Astrocyte of the hippocampus (primary cell): ENCODE results near the gene WDR46.

Experiments used
- DNase-seq: peaks from one replicate; pipeline ENCODE4 v3.0.0; 2011; ENCODE audit warnings: low read depth, low spot score

The WDR46 gene, protein sequence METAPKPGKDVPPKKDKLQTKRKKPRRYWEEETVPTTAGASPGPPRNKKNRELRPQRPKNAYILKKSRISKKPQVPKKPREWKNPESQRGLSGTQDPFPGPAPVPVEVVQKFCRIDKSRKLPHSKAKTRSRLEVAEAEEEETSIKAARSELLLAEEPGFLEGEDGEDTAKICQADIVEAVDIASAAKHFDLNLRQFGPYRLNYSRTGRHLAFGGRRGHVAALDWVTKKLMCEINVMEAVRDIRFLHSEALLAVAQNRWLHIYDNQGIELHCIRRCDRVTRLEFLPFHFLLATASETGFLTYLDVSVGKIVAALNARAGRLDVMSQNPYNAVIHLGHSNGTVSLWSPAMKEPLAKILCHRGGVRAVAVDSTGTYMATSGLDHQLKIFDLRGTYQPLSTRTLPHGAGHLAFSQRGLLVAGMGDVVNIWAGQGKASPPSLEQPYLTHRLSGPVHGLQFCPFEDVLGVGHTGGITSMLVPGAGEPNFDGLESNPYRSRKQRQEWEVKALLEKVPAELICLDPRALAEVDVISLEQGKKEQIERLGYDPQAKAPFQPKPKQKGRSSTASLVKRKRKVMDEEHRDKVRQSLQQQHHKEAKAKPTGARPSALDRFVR

DNA sequence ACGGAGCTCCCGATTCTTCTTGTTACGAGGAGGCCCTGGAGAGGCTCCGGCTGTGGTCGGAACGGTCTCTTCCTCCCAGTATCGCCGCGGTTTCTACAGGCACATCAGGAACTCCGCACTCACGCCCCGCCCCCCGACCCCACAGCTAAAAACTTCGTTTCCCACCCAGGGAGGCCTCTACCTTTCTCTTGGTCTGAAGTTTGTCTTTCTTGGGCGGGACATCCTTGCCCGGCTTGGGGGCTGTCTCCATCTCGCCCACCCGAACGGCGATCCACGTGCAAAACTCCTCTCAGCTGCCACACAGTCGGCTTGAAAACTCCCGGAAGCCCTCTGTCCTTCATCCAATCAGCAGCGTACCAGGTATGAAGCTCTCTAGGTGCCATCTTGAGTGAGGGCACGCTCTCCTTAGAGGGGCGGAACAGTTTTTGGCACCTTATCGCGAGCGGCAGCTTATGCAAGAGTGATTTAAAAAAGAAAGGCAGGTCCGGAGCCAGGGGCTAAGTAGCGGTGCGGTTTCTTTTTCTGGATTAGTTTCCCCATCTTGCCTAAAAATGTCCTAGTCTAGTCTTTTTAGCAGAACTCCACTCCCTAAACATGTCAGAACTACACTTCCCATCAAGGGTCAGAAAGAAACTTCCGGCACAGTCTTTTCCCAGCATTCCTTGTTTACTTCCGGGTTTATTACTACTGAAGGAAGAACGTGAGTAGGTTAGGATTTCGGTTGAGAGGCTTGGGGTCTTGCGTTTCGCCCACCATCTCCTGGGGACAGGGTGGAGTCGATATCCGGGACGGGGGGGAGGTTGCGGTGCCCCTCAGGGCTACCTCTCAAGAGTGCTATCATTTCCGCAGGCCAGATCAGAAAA lies at the start of gene WDR46, which contains the start of gene PFDN6:
Gene WDR46 (minus strand): TSS at position 319 of the 863 bp plus-strand sequence. CDS start 69 bp downstream, at position 250.
Gene PFDN6 (plus strand): TSS at position 681 of the 863 bp plus-strand sequence. CDS start 256 bp downstream, outside the sequence.
- DNase-seq: peak; percentile 92

DNA sequence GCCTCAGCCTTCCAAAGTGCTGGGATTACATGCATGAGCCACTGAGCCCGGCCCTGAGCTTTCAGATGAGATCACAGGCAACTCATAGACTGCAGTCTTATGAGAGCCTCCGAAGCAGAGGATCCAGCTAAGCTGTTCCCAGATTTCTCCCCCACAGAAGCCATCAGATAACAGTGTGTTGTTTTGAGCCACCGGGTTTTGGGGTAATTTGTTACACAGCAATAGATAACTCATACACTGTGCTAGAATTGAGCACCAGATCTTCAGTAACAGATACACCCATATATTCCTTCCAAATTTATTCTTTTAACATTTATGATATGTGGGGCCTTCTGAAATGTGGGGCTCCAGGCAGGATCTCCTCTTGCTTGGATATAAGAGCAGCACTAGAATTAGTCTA lies 47.5 kb upstream of the WDR46 start:
- DNase-seq: no peak

DNA sequence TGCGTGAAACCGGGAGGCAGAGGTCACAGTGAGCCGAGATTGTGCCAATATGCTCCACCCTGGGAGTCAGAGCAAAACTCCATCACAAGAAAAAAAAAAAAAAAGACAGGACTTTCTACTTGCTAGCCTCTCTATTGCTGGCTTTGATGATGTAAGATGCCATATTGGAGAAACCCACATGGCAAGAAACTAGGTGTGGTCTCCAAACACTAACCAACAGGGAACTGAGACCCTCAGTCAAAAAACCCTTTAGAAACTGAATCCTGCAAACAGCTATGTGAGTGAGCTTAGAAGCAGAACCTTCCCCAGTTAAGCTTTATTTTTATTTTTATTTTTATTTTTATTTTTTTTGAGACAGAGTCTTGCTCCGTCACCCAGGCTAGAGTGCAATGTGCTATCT lies 46.9 kb upstream of the WDR46 start:
- DNase-seq: no peak

DNA sequence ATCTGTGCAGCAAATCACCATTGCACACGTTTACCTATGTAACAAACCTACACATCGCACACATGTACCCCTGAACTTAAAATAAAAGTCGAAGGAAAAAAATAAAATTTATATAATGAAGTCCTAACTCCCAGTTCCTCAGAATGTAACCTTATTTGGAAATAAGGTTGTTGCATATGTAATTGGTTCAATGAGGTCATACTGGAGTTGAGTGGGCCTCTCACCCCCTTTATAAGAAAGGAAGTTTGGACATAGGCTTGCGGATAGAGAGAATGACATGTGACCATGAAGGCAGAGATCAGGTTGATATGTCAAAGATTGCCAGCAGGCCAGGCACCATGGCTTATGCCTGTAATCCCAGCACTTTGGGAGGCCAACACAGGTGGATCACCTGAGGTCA lies 44.6 kb upstream of the WDR46 start:
- DNase-seq: no peak

DNA sequence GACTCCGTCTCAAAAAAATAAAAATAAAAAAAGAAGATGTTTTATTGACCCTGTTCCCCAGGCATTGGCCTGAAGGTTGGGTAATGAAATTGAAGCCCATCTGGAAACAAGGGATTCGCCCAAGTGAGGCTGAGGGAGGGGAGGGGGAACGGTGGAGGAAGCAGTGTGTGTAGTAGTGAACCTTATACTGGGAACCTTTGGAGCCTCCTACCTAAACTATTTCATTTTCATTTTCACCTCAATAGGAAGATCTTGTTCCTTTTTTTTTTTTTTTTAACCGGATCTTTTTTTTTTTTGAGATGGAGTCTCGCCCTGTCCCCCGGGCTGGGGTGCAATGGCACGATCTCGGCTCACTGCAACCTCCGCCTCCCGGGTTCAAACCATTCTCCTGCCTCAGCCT lies 41.7 kb upstream of the WDR46 start:
- DNase-seq: no peak

DNA sequence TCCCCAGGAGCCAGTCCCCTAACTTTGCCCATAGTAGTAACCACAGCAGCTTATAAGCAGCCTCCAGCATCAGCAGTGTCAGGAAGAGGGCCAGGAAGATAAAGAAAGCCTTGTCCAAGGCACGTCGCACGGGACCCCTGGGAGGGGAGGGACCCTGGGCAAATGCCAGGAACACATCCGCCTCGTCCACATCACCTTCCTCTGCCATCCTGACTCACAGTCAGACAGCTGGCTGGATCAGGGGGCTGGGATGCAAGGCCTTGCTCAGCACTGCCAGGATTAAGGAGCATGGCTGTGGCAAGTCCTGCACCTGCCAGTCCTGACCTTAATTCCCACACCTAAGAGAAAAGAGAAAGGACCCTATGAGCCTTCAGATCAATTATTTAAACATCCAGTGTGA lies 40.0 kb upstream of the WDR46 start:
- DNase-seq: no peak

DNA sequence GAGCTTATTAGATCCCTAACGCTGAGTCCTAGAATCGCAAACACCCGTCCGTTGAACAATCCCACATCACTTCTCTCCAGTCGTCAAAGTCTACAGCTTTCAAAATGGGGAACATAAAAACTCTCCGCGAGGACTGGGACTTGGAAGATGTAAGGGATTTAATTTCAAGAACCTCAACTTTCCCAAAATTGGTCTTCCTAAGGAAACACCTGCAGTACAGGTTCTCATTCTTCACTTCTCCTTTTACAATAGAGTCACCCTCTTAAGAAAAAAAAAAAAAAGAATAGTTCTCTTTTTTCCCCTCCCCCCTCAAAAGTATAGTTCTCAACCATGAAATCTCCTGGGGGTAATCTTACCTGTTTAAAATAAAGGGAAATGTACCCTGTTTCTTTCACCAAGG lies 35.1 kb upstream of the WDR46 start:
- no peak for DNase-seq

DNA sequence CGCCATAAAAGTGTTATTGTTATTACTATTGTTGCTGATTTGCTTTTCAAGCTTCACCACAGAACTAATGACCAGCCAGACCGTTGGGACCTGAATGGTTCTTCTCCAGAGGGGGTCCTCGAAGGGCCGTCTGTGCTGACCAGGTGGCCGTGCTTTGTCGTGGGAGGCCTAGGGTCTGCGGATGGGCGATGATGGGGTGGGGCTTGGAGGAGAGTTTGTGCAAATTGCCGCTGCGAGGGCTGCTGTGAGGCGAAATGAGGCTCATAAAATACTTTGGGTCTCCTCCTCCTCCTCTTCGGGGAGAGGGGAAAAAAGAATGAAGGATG lies 34.5 kb upstream of the WDR46 start:
- DNase-seq: no peak

DNA sequence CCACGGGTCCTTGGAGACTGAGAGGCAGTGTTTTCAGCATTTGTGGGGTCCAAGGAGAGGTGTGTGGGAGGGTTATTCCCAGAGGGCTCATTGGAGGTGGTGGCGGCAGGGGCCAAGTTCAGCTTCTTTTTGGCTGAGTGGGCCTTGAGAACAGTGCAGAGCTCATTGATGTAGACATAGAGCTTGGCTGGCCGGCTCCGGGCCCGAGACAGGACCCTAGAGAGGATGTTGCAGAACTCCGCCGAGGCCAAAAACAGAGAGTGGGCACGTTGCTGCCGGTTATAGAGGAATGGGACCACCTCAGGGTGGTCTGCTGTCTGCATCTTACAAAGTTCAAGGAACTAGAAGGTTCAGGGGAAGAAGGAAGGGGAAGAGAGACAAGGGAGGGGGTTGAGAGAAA lies 32.2 kb upstream of the WDR46 start:
- no peak for DNase-seq

DNA sequence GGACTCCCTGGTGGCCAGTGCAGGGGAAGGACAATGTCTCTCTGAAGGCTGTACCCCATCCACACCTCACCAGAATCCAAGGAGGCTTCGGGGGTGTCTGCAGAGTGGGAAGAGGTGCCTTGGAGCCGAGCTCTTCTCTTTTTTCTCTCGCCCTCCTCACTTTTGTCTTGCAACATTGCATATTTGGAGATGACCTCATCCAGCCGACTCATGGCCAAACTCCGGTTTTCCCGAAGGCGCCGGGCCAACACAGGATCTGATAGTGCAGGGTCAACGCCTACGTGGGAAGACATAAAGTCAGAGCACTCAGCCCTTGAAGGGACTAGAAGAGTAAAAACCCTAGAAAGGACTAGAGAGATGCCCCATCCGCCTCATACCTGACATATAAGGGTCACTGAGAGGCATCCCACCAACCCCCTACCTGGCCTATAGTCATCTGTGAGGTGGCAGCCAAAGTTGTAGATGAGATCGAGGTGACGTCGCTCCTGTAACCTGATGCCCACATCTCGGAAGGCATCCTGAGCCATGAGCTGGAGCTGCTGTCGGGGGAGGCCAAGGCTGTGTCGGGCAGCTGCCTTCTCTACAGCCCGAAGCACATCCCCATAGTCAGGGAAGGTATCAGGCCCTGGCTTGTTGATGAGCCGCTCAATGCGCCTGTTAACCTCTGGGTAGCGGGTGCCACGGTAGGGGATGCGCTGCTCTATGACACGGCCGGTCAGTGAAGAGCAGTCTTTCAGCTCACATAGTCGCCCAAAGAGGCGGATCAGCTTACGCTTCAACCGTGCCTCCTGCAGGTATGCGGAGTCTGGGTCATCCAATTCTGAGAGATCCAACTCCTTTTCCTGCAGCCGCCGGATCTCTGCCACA lies 31.5 kb upstream of the WDR46 start:
- peak; percentile 82 for DNase-seq

DNA sequence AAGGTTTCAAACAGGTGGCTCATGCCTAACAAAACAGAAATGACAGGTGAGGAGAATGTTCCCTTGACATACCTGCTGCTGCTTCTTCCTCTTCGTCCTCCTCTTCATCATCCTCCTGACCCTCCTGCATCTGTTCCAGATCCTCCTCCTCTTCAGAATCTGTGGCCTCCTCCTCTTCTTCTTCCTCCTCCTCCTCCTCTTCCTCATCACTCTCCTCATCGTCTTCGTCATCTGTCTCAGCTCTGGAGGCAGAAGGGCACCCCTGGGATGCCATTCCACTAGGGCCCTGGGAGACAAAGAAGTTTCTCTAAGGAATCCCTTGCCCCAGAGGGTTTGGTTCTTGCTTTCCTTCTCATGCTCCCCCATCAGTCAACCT lies 30.9 kb upstream of the WDR46 start:
- no peak for DNase-seq

DNA sequence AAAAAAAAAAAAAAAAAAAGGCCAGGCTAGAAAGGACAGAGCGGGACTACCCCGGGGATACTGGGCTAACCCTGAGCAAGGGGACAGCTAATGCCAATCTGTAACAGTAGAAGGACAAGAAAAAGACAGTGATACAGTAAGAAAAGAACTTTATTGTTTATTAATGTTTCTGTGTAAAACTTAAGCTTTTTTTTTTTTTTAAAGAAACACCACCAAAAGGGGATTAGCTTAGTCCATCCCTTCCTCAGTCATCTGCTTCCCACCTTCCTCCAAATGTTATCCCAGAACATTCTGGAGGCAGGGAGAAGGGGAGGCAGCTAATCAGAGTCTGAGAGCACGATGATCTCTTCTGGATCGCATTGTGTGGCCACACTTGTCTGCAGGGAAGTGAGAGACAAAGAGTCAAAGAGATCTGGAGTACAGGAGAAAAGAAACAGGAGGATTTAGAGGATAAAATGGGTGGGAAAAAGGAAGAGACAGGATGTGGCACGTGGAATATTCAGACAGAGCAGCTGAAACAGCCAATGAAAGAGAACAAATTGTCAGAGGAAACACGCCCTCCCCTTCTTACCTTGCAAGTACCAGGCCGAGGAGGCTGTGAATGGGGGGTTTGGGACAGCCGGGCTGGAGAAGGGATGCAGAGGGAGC lies 29.5 kb upstream of the WDR46 start:
- no peak for DNase-seq

DNA sequence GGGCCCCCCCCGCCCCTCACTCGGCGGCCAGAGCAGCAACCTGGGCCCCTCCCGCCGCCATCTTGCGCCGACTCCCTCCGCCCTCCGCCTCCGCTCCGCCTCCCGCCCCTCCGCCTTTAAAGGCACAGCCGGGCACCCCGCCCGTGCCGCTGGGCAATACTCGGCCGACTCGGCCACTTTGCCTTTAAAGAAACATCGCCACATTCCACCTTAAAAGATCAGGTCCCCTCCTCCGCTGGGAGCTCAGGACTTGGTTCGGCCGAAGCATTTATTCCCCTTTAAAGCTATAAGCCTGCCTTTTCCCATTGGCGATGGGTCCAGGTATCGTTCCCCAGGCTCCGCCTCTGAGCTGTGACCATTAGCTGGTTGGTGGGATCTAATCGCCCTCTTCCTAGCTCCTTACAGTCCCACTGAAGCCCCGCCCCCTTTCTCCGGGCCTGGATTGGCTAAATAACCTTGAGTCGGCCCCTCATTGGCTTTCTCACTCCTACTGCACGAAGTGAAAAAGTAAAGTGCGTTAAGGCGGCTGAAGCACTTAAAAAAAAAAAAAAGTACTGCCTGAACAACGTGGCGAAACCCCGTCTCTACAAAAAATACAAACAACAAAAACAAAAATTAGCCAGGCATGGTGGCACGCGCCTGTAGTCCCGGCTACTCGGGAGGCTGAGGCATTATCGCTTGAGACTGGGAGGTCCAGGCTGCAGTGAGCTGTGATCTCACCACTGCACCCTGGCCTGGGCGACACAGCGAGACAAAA lies 28.8 kb upstream of the WDR46 start, which contains the start of gene ZBTB22:
Gene ZBTB22 (minus strand): TSS at position 76 of the 757 bp plus-strand sequence. CDS start 828 bp downstream, outside the sequence.
- peak; percentile 99 for DNase-seq

DNA sequence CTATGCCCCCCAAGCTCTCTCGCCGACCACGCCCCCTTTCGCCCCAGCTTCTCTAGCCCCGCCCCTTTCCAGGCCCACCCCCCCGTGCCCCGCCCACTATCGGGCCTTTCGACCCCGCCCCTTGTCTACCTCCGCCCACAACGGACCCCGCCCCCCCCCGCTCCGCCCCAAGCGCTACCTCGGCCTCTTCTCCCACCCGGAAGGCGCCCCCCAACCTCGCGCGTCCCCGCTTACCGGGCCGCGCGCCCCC lies 28.3 kb upstream of the WDR46 start:
- no peak for DNase-seq

DNA sequence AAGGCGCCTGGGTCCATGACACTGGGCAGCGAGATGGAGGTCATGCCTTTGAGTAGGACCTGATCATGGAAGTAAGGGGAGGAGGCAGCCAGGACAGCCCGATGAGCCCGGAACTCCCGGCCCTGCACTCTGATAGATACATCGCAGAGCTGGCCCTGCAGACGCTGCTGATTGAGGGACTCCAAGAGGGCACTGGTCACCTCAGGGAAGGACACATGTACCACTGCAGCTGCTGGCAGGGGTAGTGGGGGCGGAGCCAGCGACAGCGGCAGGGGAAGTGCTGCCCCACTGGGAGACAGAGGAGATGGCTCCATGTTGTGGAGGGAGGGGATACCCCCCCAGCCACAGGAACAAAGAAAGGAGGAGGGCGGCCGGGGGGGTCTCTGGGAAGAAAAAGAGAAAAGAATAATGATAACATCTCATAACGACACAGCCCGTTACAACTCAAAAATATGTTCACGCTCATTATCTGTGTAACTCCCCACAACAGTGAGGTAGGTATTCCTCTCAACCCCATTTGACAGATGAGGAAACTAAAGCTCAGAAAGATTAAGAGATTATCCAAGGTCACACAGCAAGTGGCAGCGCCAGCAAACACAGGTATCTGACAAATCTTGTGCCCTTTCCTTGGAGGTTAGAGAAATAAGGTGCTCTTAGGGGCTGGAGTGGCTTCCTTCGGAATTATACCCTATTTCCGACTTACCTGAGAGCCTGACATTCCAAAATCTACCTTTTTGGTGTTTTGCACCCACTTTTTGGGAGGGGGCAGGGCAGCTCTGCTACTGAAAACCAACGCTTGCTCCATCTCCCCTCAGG lies 27.8 kb upstream of the WDR46 start:
- no peak for DNase-seq

DNA sequence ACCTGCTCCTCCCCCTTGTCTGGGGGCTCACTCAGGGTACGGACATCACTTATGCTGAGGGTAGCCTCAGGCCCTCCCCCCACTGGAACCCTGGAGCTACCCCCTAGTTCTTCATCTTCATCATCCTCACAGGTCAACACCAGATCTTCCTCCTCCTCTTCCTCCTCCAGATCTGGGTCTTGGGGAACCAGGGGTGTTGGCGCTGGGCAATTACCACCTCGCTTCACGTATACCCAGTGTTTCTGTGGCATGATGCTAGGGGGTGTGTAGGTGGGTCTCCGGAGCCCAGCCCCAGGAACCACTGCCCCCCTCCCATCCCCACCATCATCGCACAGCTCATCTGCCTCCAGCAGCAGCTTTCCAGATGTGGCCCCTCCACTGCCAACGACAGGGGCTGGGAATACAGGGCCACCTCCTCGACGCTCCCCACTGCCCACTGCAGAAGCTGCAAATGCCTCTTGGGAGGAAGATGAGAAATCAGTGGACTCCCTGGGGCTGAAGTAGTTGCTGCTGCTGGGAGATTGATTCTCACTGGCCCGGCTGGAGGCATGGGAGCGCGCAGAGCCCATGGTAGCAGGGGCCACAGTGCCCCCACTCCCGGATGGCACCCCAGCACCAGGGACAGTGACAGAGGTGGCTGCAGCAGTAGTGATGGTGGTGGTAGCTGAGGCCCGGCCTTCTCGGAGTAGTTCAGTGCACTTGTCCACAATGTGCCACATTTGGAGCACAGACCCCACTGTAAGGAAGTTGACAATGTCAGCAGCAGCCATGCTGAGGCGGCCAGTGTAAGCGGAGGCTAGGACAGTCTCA lies 27.0 kb upstream of the WDR46 start:
- no peak for DNase-seq

DNA sequence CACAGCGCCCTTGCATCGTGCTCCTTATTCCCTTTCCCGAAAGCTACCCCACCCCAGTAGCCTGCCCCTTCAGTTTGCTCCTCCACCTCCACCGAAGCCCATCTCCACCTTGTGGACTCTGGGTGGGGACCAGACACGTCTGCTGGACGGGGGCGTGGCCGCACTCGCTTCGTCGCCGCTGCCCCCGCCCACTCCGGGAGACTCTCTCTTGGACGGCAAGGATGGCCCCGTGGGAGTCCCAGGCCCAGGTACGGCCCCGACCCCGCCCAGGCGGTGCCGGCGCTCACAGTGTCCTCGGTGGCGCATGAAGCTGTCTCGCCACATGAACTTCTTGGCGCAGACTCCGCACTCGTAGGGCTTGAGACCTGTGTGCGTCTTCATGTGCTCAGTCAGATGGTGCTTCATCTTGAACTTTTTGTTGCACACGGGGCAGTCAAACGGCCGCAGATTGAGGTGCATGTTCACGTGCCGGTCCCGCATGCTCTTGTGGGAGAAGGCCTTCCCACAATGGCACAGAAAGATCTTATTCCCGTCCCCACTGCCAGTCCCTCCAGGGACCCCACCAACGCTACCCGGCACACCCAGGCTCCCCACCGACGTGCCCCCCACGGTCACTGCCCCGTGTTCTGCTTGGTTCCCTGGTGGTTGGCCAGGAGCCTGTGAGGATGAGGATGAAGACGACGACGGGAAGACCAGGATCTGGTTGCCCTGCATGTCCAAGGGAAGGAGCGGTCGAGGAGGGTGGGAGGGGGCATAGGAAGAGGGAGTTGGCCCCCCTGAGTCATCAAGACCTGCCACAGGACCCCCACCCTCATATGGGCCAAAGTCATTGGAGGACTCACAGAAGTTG lies 26.1 kb upstream of the WDR46 start:
- DNase-seq: no peak

DNA sequence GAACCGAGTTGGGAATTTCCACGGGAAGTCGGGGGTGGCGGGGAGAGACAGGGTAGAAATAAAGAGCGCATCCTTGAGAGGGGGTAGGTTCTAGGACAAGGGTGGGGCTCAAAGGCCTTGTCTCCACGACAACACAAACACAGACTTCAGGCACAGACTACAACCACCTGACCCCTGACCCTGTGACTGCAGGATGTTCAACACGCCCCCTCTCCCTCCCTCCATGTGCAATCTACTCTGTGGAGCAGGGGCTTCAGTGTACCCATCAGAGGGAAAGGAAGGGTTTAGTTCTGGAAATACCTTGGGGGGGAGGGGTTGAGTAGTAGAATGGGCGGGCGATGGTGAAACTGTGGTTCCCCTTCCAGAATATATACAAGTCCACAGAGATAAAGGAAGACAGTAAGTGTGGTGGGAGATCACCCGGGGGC lies 25.5 kb upstream of the WDR46 start:
- DNase-seq: peak; percentile 68
